ENCODE measurements around the gene DIS3L2. TPM values are rescaled to one million over a fixed set of nuclear protein-coding genes. Genes with fewer than 3 reads are reported as not detected.

Gene DIS3L2
- total RNA-seq = 76.9 TPM
- 10 to 100 TPM; 10.9 to 23.5 (median 17.2) TPM for polyA plus RNA-seq

GRCh38 chr2:231961349-231962166 is at the start of gene DIS3L2:
Gene DIS3L2 (plus strand): TSS chr2:231961713. CDS start chr2:232014928, 53,215 bp downstream.
- peak within 1 kb of the TSS; percentile 87 for H3K4me3 ChIP-seq (ENCODE audit: low read depth, low read length)

DNA sequence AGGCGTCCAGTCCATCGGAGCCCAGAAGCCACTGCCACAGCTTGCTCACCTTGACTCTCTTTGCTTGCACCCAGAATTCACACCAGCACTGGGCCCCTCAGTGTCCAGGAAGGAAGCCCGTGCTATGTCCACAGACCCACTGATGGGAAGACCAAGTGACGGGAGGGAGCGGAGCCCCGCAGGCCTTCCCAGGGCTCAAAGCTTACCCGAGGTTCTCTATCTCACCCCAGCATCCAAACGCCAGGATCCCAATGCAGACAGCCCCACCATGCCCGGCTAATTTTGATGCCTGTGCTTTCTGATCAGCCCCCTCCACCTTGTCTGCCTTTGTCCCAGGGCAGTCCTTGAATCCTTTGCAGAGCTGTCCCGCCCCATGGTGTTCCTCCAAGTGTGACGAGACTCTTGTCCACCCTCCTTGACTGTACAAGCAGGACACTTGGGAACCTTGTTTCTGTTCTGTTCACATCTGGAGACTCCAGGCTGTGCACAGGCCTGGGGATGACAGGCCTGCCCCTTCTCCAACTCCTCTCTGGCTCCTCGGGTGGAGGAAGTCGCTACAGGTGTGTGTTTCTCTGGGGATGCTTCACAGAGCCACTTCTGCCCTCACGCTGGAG is 47.3 kb upstream of the DIS3L2 start:
- peaks cover 0 to 2% (median under 1%) of the 10 kb centered on the region in 4 donors for H3K4me1 Mint-ChIP-seq
- Histone ChIP-seq H3K4me3 (ENCODE audit: low read depth, low read length) (no peak overlapping the region), H3K36me3 (ENCODE audit: control insufficient read depth, insufficient read depth, low read length) (no peaks in the 10 kb centered on the region), H3K27me3 (ENCODE audit: control insufficient read depth, insufficient read depth, low read length) (no peaks in the 10 kb centered on the region), H3K4me1 (ENCODE audit: control insufficient read depth, insufficient read depth, low read length, poor library complexity, severe bottlenecking) (no peaks in the 10 kb centered on the region), H3K9me3 (ENCODE audit: control insufficient read depth in 2 of 2, low read length in 2 of 2) (no peaks in the 10 kb centered on the region), H3K27ac (ENCODE audit: insufficient read depth, low read length, poor library complexity, severe bottlenecking) (no peak overlapping the region)
- peaks cover 0 to 2% (median 0%) of the 10 kb centered on the region in 7 donors for H3K9me3 Mint-ChIP-seq
- peaks cover 5% of the 10 kb centered on the region for H3K27me3 Mint-ChIP-seq
- H3K36me3 Mint-ChIP-seq = no peaks in the 10 kb centered on the region
- no peak for ATAC-seq (ENCODE audit: low read depth in 2 of 2)
- no peak for DNase-seq
- H3K4me3 Mint-ChIP-seq = no peak overlapping the region
- H3K27ac Mint-ChIP-seq = no peak overlapping the region

More at GRCh38 chr2:231961349-231962166, at the start of gene DIS3L2:
- H3K9me3 ChIP-seq (ENCODE audit: control insufficient read depth in 2 of 2, low read length in 2 of 2) = no peaks in the 10 kb centered on the region
- no peaks in the 10 kb centered on the region for H3K27me3 ChIP-seq (ENCODE audit: control insufficient read depth, insufficient read depth, low read length)
- H3K4me1 ChIP-seq (ENCODE audit: control insufficient read depth, insufficient read depth, low read length, poor library complexity, severe bottlenecking) = peaks cover 6% of the 10 kb centered on the region
- peak within 1 kb of the TSS; percentile 94 to 98 (median 96) for H3K4me3 Mint-ChIP-seq
- peak; percentile 61 to 92 (median 82) for DNase-seq
- peak within 1 kb of the TSS; percentile 87 to 97 (median 95) for H3K27ac Mint-ChIP-seq
- no peaks in the 10 kb centered on the region for H3K36me3 Mint-ChIP-seq
- peaks cover 23 to 51% (median 30%) of the 10 kb centered on the region in 4 donors for H3K4me1 Mint-ChIP-seq
- peak within 1 kb of the TSS; percentile 68 for H3K27ac ChIP-seq (ENCODE audit: insufficient read depth, low read length, poor library complexity, severe bottlenecking)
- ATAC-seq (ENCODE audit: low read depth in 2 of 2) = peak; percentile 94
- peaks cover 5% of the 10 kb centered on the region for H3K27me3 Mint-ChIP-seq
- H3K36me3 ChIP-seq (ENCODE audit: control insufficient read depth, insufficient read depth, low read length) = no peaks in the 10 kb centered on the region
- H3K9me3 Mint-ChIP-seq = no peaks in the 10 kb centered on the region

GRCh38 chr2:231917280-231918066 is 44.0 kb upstream of the DIS3L2 start:
- Mint-ChIP-seq H3K4me3 (no peak overlapping the region), H3K27ac (no peak overlapping the region), H3K4me1 (no peaks in the 10 kb centered on the region), H3K36me3 (no peaks in the 10 kb centered on the region), H3K9me3 (peaks cover 0 to 2% (median 0%) of the 10 kb centered on the region in 7 donors), H3K27me3 (peaks cover 10% of the 10 kb centered on the region)
- no peak for DNase-seq
- H3K27ac ChIP-seq (ENCODE audit: insufficient read depth, low read length, poor library complexity, severe bottlenecking) = no peak overlapping the region
- ATAC-seq (ENCODE audit: low read depth in 2 of 2) = no peak
- H3K36me3 ChIP-seq (ENCODE audit: control insufficient read depth, insufficient read depth, low read length) = no peaks in the 10 kb centered on the region
- H3K9me3 ChIP-seq (ENCODE audit: control insufficient read depth in 2 of 2, low read length in 2 of 2) = no peaks in the 10 kb centered on the region
- no peak overlapping the region for H3K4me3 ChIP-seq (ENCODE audit: low read depth, low read length)
- no peaks in the 10 kb centered on the region for H3K27me3 ChIP-seq (ENCODE audit: control insufficient read depth, insufficient read depth, low read length)
- no peaks in the 10 kb centered on the region for H3K4me1 ChIP-seq (ENCODE audit: control insufficient read depth, insufficient read depth, low read length, poor library complexity, severe bottlenecking)

GRCh38 chr2:231918501-231919330 is 42.8 kb upstream of the DIS3L2 start:
- Mint-ChIP-seq H3K27me3 (peaks cover 13% of the 10 kb centered on the region), H3K4me3 (no peak overlapping the region), H3K36me3 (no peaks in the 10 kb centered on the region), H3K4me1 (no peaks in the 10 kb centered on the region), H3K9me3 (peaks cover 0 to 2% (median 0%) of the 10 kb centered on the region in 7 donors), H3K27ac (no peak overlapping the region)
- H3K9me3 ChIP-seq (ENCODE audit: control insufficient read depth in 2 of 2, low read length in 2 of 2) = no peaks in the 10 kb centered on the region
- no peak for DNase-seq
- no peaks in the 10 kb centered on the region for H3K4me1 ChIP-seq (ENCODE audit: control insufficient read depth, insufficient read depth, low read length, poor library complexity, severe bottlenecking)
- H3K36me3 ChIP-seq (ENCODE audit: control insufficient read depth, insufficient read depth, low read length) = no peaks in the 10 kb centered on the region
- no peak overlapping the region for H3K27ac ChIP-seq (ENCODE audit: insufficient read depth, low read length, poor library complexity, severe bottlenecking)
- ATAC-seq (ENCODE audit: low read depth in 2 of 2) = no peak
- H3K27me3 ChIP-seq (ENCODE audit: control insufficient read depth, insufficient read depth, low read length) = peaks cover 2% of the 10 kb centered on the region
- no peak overlapping the region for H3K4me3 ChIP-seq (ENCODE audit: low read depth, low read length)

GRCh38 chr2:231919341-231920035 is 42.0 kb upstream of the DIS3L2 start:
- Mint-ChIP-seq H3K27ac (no peak overlapping the region), H3K36me3 (no peaks in the 10 kb centered on the region), H3K9me3 (peaks cover 0 to 2% (median 0%) of the 10 kb centered on the region in 7 donors), H3K4me3 (no peak overlapping the region), H3K4me1 (peaks cover 0 to 5% (median 3%) of the 10 kb centered on the region in 4 donors), H3K27me3 (peaks cover 21% of the 10 kb centered on the region)
- Histone ChIP-seq H3K27me3 (ENCODE audit: control insufficient read depth, insufficient read depth, low read length) (peaks cover 4% of the 10 kb centered on the region), H3K4me1 (ENCODE audit: control insufficient read depth, insufficient read depth, low read length, poor library complexity, severe bottlenecking) (no peaks in the 10 kb centered on the region), H3K4me3 (ENCODE audit: low read depth, low read length) (no peak overlapping the region), H3K9me3 (ENCODE audit: control insufficient read depth in 2 of 2, low read length in 2 of 2) (no peaks in the 10 kb centered on the region), H3K36me3 (ENCODE audit: control insufficient read depth, insufficient read depth, low read length) (no peaks in the 10 kb centered on the region), H3K27ac (ENCODE audit: insufficient read depth, low read length, poor library complexity, severe bottlenecking) (no peak overlapping the region)
- no peak for ATAC-seq (ENCODE audit: low read depth in 2 of 2)
- DNase-seq = no peak

GRCh38 chr2:231920366-231920765 is 41.1 kb upstream of the DIS3L2 start:
- Histone ChIP-seq H3K36me3 (ENCODE audit: control insufficient read depth, insufficient read depth, low read length) (no peaks in the 10 kb centered on the region), H3K4me1 (ENCODE audit: control insufficient read depth, insufficient read depth, low read length, poor library complexity, severe bottlenecking) (peaks cover 6% of the 10 kb centered on the region), H3K4me3 (ENCODE audit: low read depth, low read length) (no peak overlapping the region), H3K9me3 (ENCODE audit: control insufficient read depth in 2 of 2, low read length in 2 of 2) (no peaks in the 10 kb centered on the region), H3K27me3 (ENCODE audit: control insufficient read depth, insufficient read depth, low read length) (peaks cover 4% of the 10 kb centered on the region), H3K27ac (ENCODE audit: insufficient read depth, low read length, poor library complexity, severe bottlenecking) (no peak overlapping the region)
- Mint-ChIP-seq H3K27ac (no peak overlapping the region), H3K4me3 (no peak overlapping the region), H3K27me3 (peaks cover 20% of the 10 kb centered on the region), H3K4me1 (peaks cover 0 to 10% (median 5%) of the 10 kb centered on the region in 4 donors), H3K36me3 (no peaks in the 10 kb centered on the region), H3K9me3 (no peaks in the 10 kb centered on the region)
- DNase-seq (no peak), ATAC-seq (ENCODE audit: low read depth in 2 of 2) (no peak)

Measured in CD4-positive, CD25-positive, alpha-beta regulatory T cell (primary cell).